ENCODE data around the gene HSPA9. TPM values are rescaled to one million over a fixed set of nuclear protein-coding genes. Genes with fewer than 3 reads are reported as not detected.

HSPA9 gene
- total and polyA plus RNA-seq, 2 of the 13 experiments (the other 11 are each of a cell fraction or from before 2014, with no cell fraction given) = 165 to 478 TPM

DNA sequence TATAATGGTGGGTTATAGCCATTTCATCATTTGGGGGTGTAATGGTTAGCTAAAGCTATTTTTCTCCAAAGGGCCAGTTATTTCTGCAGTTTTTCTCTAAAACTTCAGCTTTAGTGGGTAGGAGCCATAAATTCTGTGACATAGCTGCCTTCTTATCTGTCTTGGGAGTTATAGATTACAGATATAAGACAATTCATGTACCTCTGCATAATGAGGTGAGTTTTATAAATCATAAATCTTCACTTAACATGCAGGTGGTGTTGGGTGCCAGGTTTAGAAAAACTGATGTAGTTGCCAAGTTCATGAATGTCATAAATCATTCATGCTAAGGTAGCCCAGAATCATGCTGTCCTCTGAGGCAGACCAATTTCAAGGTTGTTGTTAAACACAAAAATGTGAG lies 10.0 kb upstream of the HSPA9 start (continued):
- no peak for TF ChIP-seq HIC2 (CRISPR knock-in tag; IDR thresholded peaks at IDR 0.05; ENCODE audit: low read depth)

DNA sequence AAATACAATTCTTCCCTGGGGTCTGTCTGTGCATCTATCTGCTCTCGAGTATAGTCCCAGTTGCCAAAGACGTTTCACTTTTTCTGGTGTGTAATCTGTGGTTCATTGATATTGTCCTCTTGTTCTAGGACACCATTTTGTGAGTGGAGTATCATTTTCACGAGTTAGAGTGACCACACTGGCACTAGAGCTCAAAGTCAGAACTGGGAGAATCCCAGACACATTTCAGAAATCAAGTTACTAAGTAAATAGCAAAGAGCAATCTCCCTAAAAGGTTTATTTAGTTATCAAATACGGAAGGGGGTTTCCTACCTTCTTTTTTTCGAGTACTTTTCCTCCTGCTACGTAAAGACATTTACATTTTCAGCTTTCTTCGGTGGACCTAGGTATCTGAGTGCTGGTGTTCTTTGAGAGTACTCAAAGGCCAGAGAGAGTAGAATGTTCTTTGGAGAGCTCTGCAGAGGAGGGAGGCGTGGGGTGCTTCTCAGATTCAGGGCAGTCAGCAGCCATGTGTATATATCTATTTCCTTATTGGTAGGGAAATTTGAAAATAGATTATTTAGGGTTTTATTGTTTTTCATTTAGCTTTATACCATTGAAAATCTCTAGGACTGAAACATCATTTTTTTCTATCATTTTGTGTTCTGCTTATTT lies 8.9 kb upstream of the HSPA9 start:
- no peaks in the 10 kb centered on the region for H4K20me1 ChIP-seq (ENCODE audit: insufficient read depth, low read length)
- TF ChIP-seq ZNF564 (CRISPR knock-in tag; IDR thresholded peaks at IDR 0.05) (no peak), SIX1 (CRISPR knock-in tag; IDR thresholded peaks at IDR 0.05; ENCODE audit: borderline replicate concordance) (peak; percentile 93), FOXA3 (CRISPR knock-in tag; IDR thresholded peaks at IDR 0.05) (peak; percentile 15; the same call in 1 of the 2 replicates), SKI (IDR thresholded peaks at IDR 0.05; ENCODE audit: partially characterized antibody) (peak; percentile 28)
- H3K4me2 ChIP-seq (ENCODE audit: low read depth, low read length) = peak overlapping the region; percentile 55
- no peak overlapping the region for H3K4me3 ChIP-seq (replicated peaks in 1 of 3; ENCODE audit: insufficient read depth in 1 of 3, low read depth in 2 of 3, low read length in 3 of 3)
- H3K9me3 ChIP-seq (ENCODE audit: low read length) = no peaks in the 10 kb centered on the region
- no peaks in the 10 kb centered on the region for H3K36me3 ChIP-seq (replicated peaks in 1 of 2; ENCODE audit: control insufficient read depth in 1 of 2, insufficient read depth in 2 of 2, low read length in 2 of 2)
- ATAC-seq (peak; percentile 63), DNase-seq (ENCODE audit: low spot score) (peak; percentile 19), FAIRE-seq (peak; percentile 4)
- WGBS (ENCODE audit: low lambda C conversion rate) = 5% methylated on average over 8 of the region's 8 CpGs
- ChIA-PET POLR2A (interaction anchor here (1.5 kb wide), 1 partner anchor 8 kb away, joined by 8 read pairs; the partner anchor contains the start of gene HSPA9), CTCF (ENCODE audit: low intra/inter-chr PET ratio, low total read pairs) (no interaction called here)
- H3K4me1 ChIP-seq (ENCODE audit: insufficient read depth, low read length) = peaks cover 17% of the 10 kb centered on the region
- H2AFZ ChIP-seq (ENCODE audit: low read length) = peak overlapping the region; percentile 21
- 0 out of 5 replicates have a peak, but pooled peaks cover 0 to 1% of the 10 kb centered on the region in 2 experiments for H3K27me3 ChIP-seq (ENCODE audit: control insufficient read depth in 1 of 2, insufficient read depth in 2 of 2, low read length in 2 of 2)
- intact Hi-C loops (cut with micrococcal nuclease; ENCODE audit: unreplicated experiment) (no loop called here), in situ Hi-C loops (cut with HindIII; ENCODE audit: extremely low pct_ligation_motif_present, low pct_unique_long_range_greater_than_20kb) (no loop called here)
- BruUV-seq (replicated peaks) = no TSS peak
- no peak overlapping the region for H3K9ac ChIP-seq (ENCODE audit: insufficient read depth, low read depth, low read length)
- H3K79me2 ChIP-seq (ENCODE audit: insufficient read depth, low read length) = no peaks in the 10 kb centered on the region
- no peak overlapping the region for H3K27ac ChIP-seq (ENCODE audit: extremely low read length, insufficient read depth, low read length)
